Ascending aorta (tissue), 2 donors: Measurements from ENCODE around the gene MRPL52. TPM values are rescaled to one million over a fixed set of nuclear protein-coding genes. Genes with fewer than 3 reads are reported as not detected.
"Not testable (repeated sequence)": the region's sequence is repeated elsewhere in the genome, so short reads cannot be mapped to it uniquely, and the experiment has no call there.

Experiments used
- DNase-seq, 2 donors: peaks; one replicate each; pipeline ENCODE4 v3.0.0-alpha.2; 2019; ENCODE audit warnings: low spot score in 2 of 2
- H3K27ac ChIP-seq, 2 donors: fragments of 200-600 bp; sonication (generic); one replicate each; pipeline ENCODE4 v1.5.1; 2016 to 2017; ENCODE audit warnings: mild to moderate bottlenecking in 1 of 2
- H3K27me3 ChIP-seq: fragments of 200-600 bp; sonication (generic); one replicate; pipeline ENCODE4 v1.5.1; 2017
- H3K36me3 ChIP-seq, 2 donors: fragments of 200-600 bp; sonication (generic); one replicate each; pipeline ENCODE4 v1.5.1; 2016
- H3K4me1 ChIP-seq, 2 donors: fragments of 200-600 bp; sonication (generic); one replicate each; pipeline ENCODE4 v1.5.1; 2016 to 2017; ENCODE audit warnings: mild to moderate bottlenecking in 1 of 2
- H3K4me3 ChIP-seq, 2 donors: fragments of 200-600 bp; sonication (generic); one replicate each; pipeline ENCODE4 v1.5.1; 2016 to 2017; ENCODE audit warnings: mild to moderate bottlenecking in 1 of 2
- H3K9me3 ChIP-seq, 2 donors: fragments of 200-600 bp; sonication (generic); one replicate each; pipeline ENCODE4 v1.5.1; 2016
- intact Hi-C: fragments of 100-400 bp; cut with DNase I; formaldehyde crosslinking; loops from one replicate; pipeline ENCODE4 v1.15.1; 2023
- total RNA-seq: library from RNA; depleted of rRNA; stranded (reverse); fragments of >200 nt; gene quantifications from one replicate; pipeline ENCODE4 v1.1.0, GENCODE V29; 2016
- TF ChIP-seq, protein P1 (sequence below), 3 experiments: fragments of 200-600 bp in 2 of 3; fragments of 450-650 bp in 1 of 3; sonication (generic) in 2 of 3; IDR thresholded peaks; one replicate each; pipeline ENCODE4 v1.5.1; 2016 to 2019; ENCODE audit warnings: antibody characterized with exemption in 3 of 3, mild to moderate bottlenecking in 1 of 3, moderate library complexity in 1 of 3

The MRPL52 gene
- total RNA-seq, 1 donor from 2014 or later = 6.6 TPM

DNA sequence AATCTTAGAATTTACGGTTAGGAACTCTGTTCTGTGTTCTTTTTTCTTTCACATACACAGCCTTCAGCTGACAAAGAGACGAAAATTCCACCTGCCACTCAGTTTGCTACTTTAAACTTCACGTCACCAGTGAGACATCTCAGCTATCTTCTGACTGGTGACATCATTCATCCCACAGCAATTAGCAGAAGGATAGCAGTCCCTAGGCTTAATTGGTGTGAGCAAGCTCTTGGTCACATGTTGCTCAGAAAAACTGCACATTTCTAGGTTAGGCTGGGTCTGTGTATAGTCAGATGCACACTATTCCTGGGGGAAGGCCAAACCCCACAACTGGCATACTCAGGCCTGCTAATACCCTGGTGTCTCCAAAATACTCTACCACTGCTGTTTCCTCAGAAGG, 38.4 kb upstream of the MRPL52 start:
- Histone ChIP-seq H3K9me3 (no peaks in the 10 kb centered on the region), H3K27ac (no peak overlapping the region), H3K4me3 (no peak overlapping the region), H3K4me1 (no peaks in the 10 kb centered on the region), H3K27me3 (no peaks in the 10 kb centered on the region), H3K36me3 (no peaks in the 10 kb centered on the region)
- no peak for DNase-seq
- intact Hi-C loops = no loop called here
- TF ChIP-seq, protein P1, sequence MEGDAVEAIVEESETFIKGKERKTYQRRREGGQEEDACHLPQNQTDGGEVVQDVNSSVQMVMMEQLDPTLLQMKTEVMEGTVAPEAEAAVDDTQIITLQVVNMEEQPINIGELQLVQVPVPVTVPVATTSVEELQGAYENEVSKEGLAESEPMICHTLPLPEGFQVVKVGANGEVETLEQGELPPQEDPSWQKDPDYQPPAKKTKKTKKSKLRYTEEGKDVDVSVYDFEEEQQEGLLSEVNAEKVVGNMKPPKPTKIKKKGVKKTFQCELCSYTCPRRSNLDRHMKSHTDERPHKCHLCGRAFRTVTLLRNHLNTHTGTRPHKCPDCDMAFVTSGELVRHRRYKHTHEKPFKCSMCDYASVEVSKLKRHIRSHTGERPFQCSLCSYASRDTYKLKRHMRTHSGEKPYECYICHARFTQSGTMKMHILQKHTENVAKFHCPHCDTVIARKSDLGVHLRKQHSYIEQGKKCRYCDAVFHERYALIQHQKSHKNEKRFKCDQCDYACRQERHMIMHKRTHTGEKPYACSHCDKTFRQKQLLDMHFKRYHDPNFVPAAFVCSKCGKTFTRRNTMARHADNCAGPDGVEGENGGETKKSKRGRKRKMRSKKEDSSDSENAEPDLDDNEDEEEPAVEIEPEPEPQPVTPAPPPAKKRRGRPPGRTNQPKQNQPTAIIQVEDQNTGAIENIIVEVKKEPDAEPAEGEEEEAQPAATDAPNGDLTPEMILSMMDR (IDR thresholded peaks at IDR 0.05) = no peak

DNA sequence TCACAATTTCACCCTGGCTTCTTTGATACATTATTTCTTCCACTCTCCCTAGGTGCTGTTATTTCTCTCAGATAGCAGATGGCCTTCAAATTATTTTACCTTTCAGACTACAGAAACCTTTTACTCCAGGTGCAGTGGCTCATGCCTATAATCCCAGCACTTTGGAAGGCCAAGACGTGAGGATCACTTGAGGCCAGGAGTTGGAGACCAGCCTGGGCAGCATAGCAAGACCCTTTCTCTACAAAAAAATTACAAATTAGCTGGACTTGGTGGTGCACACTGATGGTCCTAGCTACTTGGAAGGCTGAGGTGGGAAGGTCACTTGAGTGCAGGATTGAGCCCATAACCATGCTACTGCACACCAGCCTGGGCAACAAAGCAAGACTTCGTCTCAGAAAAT, 37.5 kb upstream of the MRPL52 start:
- TF ChIP-seq, protein P1 (IDR thresholded peaks at IDR 0.05) = no peak
- no peak overlapping the region for H3K27ac ChIP-seq
- no peaks in the 10 kb centered on the region for H3K9me3 ChIP-seq
- intact Hi-C loops = no loop called here
- no peaks in the 10 kb centered on the region for H3K4me1 ChIP-seq
- H3K4me3 ChIP-seq = no peak overlapping the region
- no peaks in the 10 kb centered on the region for H3K36me3 ChIP-seq
- DNase-seq = no peak
- H3K27me3 ChIP-seq = no peaks in the 10 kb centered on the region

DNA sequence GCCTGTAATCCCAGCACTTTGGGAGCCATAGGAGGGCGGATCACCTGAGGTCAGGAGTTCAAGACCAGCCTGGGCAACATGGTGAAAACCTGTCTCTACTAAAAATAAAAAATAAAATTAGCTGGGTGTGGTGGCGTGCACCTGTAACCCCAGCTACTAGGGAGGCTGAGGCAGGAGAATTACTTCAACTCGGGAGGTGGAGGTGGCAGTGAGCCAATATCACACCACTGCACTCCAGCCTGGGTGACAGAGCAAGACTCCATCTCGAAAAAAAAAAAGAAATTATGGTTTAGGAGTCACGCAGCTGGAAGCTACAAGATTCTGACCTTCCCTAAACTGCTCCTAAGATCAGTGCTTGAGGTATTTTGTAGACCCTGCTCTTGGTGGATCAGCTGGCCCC, 36.1 kb upstream of the MRPL52 start:
- H3K27ac ChIP-seq, H3K36me3 ChIP-seq, intact Hi-C loops, DNase-seq, H3K4me1 ChIP-seq, H3K27me3 ChIP-seq, H3K9me3 ChIP-seq, H3K4me3 ChIP-seq: not testable (repeated sequence)

DNA sequence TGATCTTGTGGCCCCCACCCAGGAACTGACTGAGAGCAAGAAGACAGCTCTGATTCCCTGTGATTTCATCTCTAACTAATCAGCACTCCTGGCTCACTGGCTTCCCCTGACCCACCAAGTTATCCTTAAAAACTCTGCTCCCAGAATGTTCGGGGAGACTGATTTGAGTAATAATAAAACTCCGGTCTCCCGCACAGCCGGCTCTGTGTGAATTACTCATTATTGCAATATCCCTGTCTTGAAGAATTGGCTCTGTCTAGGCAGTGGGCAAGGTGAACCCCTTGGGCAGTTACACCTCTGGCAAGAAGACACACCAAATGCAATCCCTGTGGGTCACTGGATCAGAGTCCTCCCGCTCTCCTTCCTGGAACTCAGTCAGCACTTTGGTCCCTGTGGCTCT, 35.7 kb upstream of the MRPL52 start:
- TF ChIP-seq, protein P1 (IDR thresholded peaks at IDR 0.05) = no peak
- no peak overlapping the region for H3K4me3 ChIP-seq
- no peaks in the 10 kb centered on the region for H3K9me3 ChIP-seq
- intact Hi-C loops = no loop called here
- H3K27me3 ChIP-seq = no peaks in the 10 kb centered on the region
- no peaks in the 10 kb centered on the region for H3K36me3 ChIP-seq
- DNase-seq = no peak
- H3K27ac ChIP-seq = no peak overlapping the region
- no peaks in the 10 kb centered on the region for H3K4me1 ChIP-seq

DNA sequence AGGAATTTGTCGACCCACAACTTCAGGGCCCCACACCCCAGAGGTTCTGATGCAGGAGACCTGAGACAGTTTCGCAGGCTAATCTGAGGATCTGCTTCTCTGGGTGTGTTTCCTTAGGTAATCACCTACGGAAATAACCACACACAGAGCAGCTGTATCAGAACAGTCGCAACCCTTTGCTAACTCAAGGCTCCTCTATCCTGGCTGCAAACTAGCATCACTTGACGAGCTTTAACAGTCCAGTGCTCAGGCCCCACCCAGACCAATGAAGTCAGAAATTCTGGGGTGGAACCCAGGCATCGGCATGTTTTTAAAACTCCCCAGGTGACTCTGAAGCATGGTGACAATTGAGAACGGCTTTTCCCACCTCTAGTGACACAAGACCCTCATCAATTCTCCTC, 35.1 kb upstream of the MRPL52 start:
- H3K4me1 ChIP-seq = no peaks in the 10 kb centered on the region
- no peaks in the 10 kb centered on the region for H3K9me3 ChIP-seq
- no peaks in the 10 kb centered on the region for H3K36me3 ChIP-seq
- DNase-seq = no peak
- no peak overlapping the region for H3K4me3 ChIP-seq
- no peak overlapping the region for H3K27ac ChIP-seq
- intact Hi-C loops = no loop called here
- TF ChIP-seq, protein P1 (IDR thresholded peaks at IDR 0.05) = no peak
- no peaks in the 10 kb centered on the region for H3K27me3 ChIP-seq

DNA sequence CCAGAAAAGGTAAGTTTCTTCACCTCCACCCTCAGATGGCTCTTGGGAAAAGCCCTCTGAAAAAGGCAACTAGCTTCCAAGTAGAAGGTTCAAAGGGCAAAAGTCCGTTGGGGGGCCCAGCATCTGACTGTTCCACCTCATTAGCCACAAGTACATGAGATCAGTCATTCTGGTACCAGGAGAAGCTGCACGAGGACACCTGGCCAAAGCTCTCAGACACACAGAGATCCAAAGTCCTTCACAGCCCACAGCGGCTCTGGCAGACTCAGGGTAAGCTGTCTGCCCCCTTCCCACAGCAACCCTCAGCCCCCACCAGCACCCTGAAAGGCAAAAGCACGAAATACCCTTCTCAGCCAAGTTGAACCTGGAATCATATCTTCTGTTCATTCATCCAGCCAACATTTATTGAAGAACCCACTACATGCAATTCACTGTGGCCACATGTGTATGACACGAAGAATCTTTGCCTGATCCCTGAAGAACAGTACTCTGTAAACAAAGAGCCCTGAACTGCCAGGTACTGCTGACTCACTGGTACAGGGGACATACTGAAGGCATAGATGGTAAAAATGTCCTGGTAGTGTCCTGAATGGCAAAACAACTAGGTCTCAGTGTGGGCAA, 33.5 kb upstream of the MRPL52 start:
- intact Hi-C loops = no loop called here
- Histone ChIP-seq H3K4me1 (no peaks in the 10 kb centered on the region), H3K36me3 (no peaks in the 10 kb centered on the region), H3K4me3 (no peak overlapping the region), H3K27me3 (no peaks in the 10 kb centered on the region), H3K9me3 (no peaks in the 10 kb centered on the region), H3K27ac (no peak overlapping the region)
- TF ChIP-seq, protein P1 (IDR thresholded peaks at IDR 0.05) = no peak
- DNase-seq = no peak
